ENCODE data around the gene RBFOX2. TPM values are rescaled to one million over a fixed set of nuclear protein-coding genes. Genes with fewer than 3 reads are reported as not detected.

Gene RBFOX2
- total and polyA plus RNA-seq, 2 of the 8 experiments (the other 6 are each of a cell fraction or from before 2014, with no cell fraction given), result 121 to 122 TPM

GRCh38 chr22:35705141-35705540 lies 323.5 kb downstream of the RBFOX2 start:
- H3K4me1 ChIP-seq (replicated peaks in 1 of 4; ENCODE audit: control insufficient read depth in 3 of 4, insufficient read depth in 4 of 4, low read length in 3 of 4), result no peaks in the 10 kb centered on the region
- no peaks in the 10 kb centered on the region for H4K20me1 ChIP-seq (replicated peaks in 1 of 2; ENCODE audit: control insufficient read depth in 1 of 2, insufficient read depth in 2 of 2, low read length in 2 of 2)
- ChIA-PET POLR2A (ENCODE audit: partially characterized antibody) (no interaction called here), CTCF (ENCODE audit: partially characterized antibody) (interaction anchor here (0.6 to 1.5 kb wide), 3 partner anchors 23 to 537 kb away, joined by 3 to 5 read pairs (median 3); no protein-coding TSS in a partner anchor)
- H2AK5ac ChIP-seq (ENCODE audit: low read depth, low read length), result no peak overlapping the region
- no peak overlapping the region for H2BK120ac ChIP-seq (replicated peaks; ENCODE audit: low read depth, low read length)
- no peak overlapping the region for H3K56ac ChIP-seq (replicated peaks; ENCODE audit: insufficient read length, low read depth, low read length)
- FAIRE-seq, result no peak
- H3K23me2 ChIP-seq (ENCODE audit: low read depth, low read length), result no peaks in the 10 kb centered on the region
- no peak overlapping the region for H2BK15ac ChIP-seq (ENCODE audit: low read length)
- H2AFZ ChIP-seq (ENCODE audit: low read length), result no peak overlapping the region
- H2BK5ac ChIP-seq (ENCODE audit: low read depth, low read length), result no peak overlapping the region
- H3K4ac ChIP-seq (replicated peaks; ENCODE audit: insufficient read length, low read depth, low read length), result no peak overlapping the region
- H3K79me2 ChIP-seq (ENCODE audit: control insufficient read depth in 1 of 2, insufficient read depth in 2 of 2, low read length in 2 of 2), result no peaks in the 10 kb centered on the region
- H3K23ac ChIP-seq (ENCODE audit: insufficient read length), result no peak overlapping the region
- H2BK12ac ChIP-seq (ENCODE audit: low read depth, low read length), result no peak overlapping the region
- H3K9me3 ChIP-seq (ENCODE audit: insufficient read depth in 2 of 2, low read depth in 1 of 2, low read length in 1 of 2), result no peaks in the 10 kb centered on the region
- no peak overlapping the region for H4K91ac ChIP-seq (replicated peaks; ENCODE audit: insufficient read length, low read length)
- H4K5ac ChIP-seq (ENCODE audit: insufficient read length, low read depth, low read length), result no peak overlapping the region
- H3K9ac ChIP-seq (replicated peaks in 1 of 4; ENCODE audit: extremely low read depth in 1 of 4, low read depth in 3 of 4, low read length in 3 of 4), result no peak overlapping the region
- H3K27me3 ChIP-seq (replicated peaks in 1 of 4; ENCODE audit: control insufficient read depth in 3 of 4, extremely low read depth in 1 of 4, insufficient read depth in 3 of 4, low read length in 3 of 4), result no peaks in the 10 kb centered on the region
- H4K8ac ChIP-seq (ENCODE audit: extremely low read depth, insufficient read depth, low read length), result no peak overlapping the region
- H3K4me2 ChIP-seq (ENCODE audit: insufficient read depth in 1 of 2, low read depth in 2 of 2, low read length in 2 of 2), result no peak overlapping the region
- no peak overlapping the region for H2BK20ac ChIP-seq (ENCODE audit: low read length)
- H3K4me3 ChIP-seq (ENCODE audit: extremely low read depth in 1 of 4, insufficient read depth in 2 of 4, low read depth in 3 of 4, low read length in 4 of 4), result no peak overlapping the region
- TF ChIP-seq TAF1 (IDR thresholded peaks at IDR 0.05; ENCODE audit: low read depth, low read length) (no peak), E2F6 (IDR thresholded peaks at IDR 0.05) (no peak), RNF2 (IDR thresholded peaks at IDR 0.05; ENCODE audit: borderline replicate concordance, low read depth, low read length, missing control alignments, poor library complexity, severe bottlenecking) (no peak), NANOG (IDR thresholded peaks at IDR 0.05; ENCODE audit: insufficient read depth, low read depth, low read length, poor library complexity, severe bottlenecking) (no peak), EZH2 (IDR thresholded peaks at IDR 0.05; ENCODE audit: low read depth, low read length, severe bottlenecking) (no peak), JUND (IDR thresholded peaks at IDR 0.05; ENCODE audit: low read length) (no peak), FOSL1 (IDR thresholded peaks at IDR 0.05; ENCODE audit: insufficient read depth, low read depth, low read length) (no peak), CTBP2 (IDR thresholded peaks at IDR 0.05; ENCODE audit: borderline replicate concordance, insufficient read depth, insufficient read length, low read length) (no peak), TEAD4 (IDR thresholded peaks at IDR 0.05; ENCODE audit: low read depth, low read length) (no peak)
- no peaks in the 10 kb centered on the region for H3K36me3 ChIP-seq (ENCODE audit: control insufficient read depth in 2 of 4, insufficient read depth in 4 of 4, low read length in 3 of 4)
- H3K14ac ChIP-seq (ENCODE audit: insufficient read length), result no peak overlapping the region
- H3K27ac ChIP-seq (ENCODE audit: low read depth, low read length), result no peak overlapping the region
- 99% methylated on average over 3 of the region's 3 CpGs; no CpG with 5 or more reads in 1 of the 2 experiments for WGBS, 2 experiments (ENCODE audit: extremely low coverage in 1 of 2, insufficient coverage in 1 of 2, insufficient read length in 1 of 2, insufficient replicate concordance in 2 of 2, low coverage in 1 of 2, low lambda C conversion rate in 2 of 2, missing lambda C conversion rate in 1 of 2)
- H3K18ac ChIP-seq (ENCODE audit: extremely low read depth, low read length), result no peak overlapping the region
- no peaks in the 10 kb centered on the region for H3K79me1 ChIP-seq (ENCODE audit: low read depth, low read length)
- DNase-seq (ENCODE audit: low read depth in 1 of 2, low spot score in 2 of 2), result no peak

Data from H1 (cell line).